B cell (primary cell): ENCODE measurements around the gene ARHGAP40. TPM values are rescaled to one million over a fixed set of nuclear protein-coding genes. Genes with fewer than 3 reads are reported as not detected.

Experiments used
- ATAC-seq: fragments of 200-7000 bp; cut with Tn5 transposase; one replicate; pipeline ENCODE4 v1.10.0; 2021; ENCODE audit warnings: low read depth, mild to moderate bottlenecking, moderate number of reproducible peaks, moderate library complexity
- CTCF ChIA-PET: fragments of 350-600 bp; sonication (Branson Sonifier 250); formaldehyde crosslinking; loops from one replicate; lab custom pipeline; 2021; ENCODE audit warnings: antibody characterized with exemption, inconsistent platforms; lab: Charles Lee
- POLR2A ChIA-PET: fragments of 350-600 bp; sonication (Branson Sonifier 250); formaldehyde crosslinking; loops from one replicate; lab custom pipeline; 2021; ENCODE audit warnings: antibody characterized with exemption; lab: Charles Lee
- DNase-seq: peaks from one replicate; pipeline ENCODE4 v3.0.0; 2013
- H2AFZ ChIP-seq: 2 replicates; pipeline ENCODE4 v1.6.1; 2012; ENCODE audit warnings: mild to moderate bottlenecking, low read depth, low read length; ENCODE audit not compliant: insufficient read depth, poor library complexity, severe bottlenecking
- H3K27ac ChIP-seq, 2 donors: 1 replicate in 1 of 2; 2 replicates in 1 of 2; pipeline ENCODE4 v1.5.1; 2012 to 2013; ENCODE audit warnings: low read length in 2 of 2, mild to moderate bottlenecking in 2 of 2, moderate library complexity in 1 of 2
- H3K27me3 ChIP-seq, 4 experiments: fragments of 200-600 bp in 1 of 4; sonication (generic) in 1 of 4; replicated peaks in 1 of 4; 1 replicate in 2 of 4; 2 replicates in 2 of 4; pipeline versions ENCODE4 v1.6.1 to v1.7.0; 2013 to 2016; ENCODE audit warnings: low read length in 3 of 4, mild to moderate bottlenecking in 2 of 4, mixed read lengths in 1 of 4, moderate library complexity in 1 of 4; ENCODE audit not compliant: insufficient read depth in 4 of 4, control insufficient read depth in 3 of 4; ENCODE audit errors: control extremely low read depth in 1 of 4
- H3K36me3 ChIP-seq, 2 experiments: replicated peaks in 1 of 2; 1 replicate in 1 of 2; 2 replicates in 1 of 2; pipeline versions ENCODE4 v1.6.1 to v1.7.1; 2013; ENCODE audit warnings: low read length in 1 of 2; ENCODE audit not compliant: insufficient read depth in 2 of 2, control insufficient read depth in 1 of 2; ENCODE audit errors: control extremely low read depth in 1 of 2, extremely low read depth in 1 of 2
- H3K4me1 ChIP-seq, 2 donors: fragments of 200-600 bp in 1 of 2; sonication (generic) in 1 of 2; 1 replicate in 1 of 2; 2 replicates in 1 of 2; pipeline versions ENCODE4 v1.5.1 to v1.6.1; 2013 to 2017; ENCODE audit warnings: low read length in 2 of 2; ENCODE audit not compliant: control insufficient read depth in 2 of 2, insufficient read depth in 2 of 2
- H3K4me2 ChIP-seq: replicated peaks from 2 replicates; pipeline ENCODE3; 2012; ENCODE audit warnings: mild to moderate bottlenecking, low read depth, low read length; ENCODE audit not compliant: poor library complexity, severe bottlenecking
- H3K4me3 ChIP-seq, 5 experiments: fragments of 200-600 bp in 1 of 5; sonication (generic) in 1 of 5; 1 replicate in 3 of 5; 2 replicates in 2 of 5; pipeline versions ENCODE4 v1.5.1 to v1.7.0; 2011 to 2016; ENCODE audit warnings: low read length in 4 of 5, mild to moderate bottlenecking in 4 of 5, low read depth in 2 of 5, control low read depth in 1 of 5, moderate library complexity in 1 of 5; ENCODE audit not compliant: insufficient read depth in 1 of 5; ENCODE audit errors: control extremely low read depth in 1 of 5, extremely low read depth in 1 of 5
- H3K79me2 ChIP-seq: fragments of 200-600 bp; sonication (generic); one replicate; pipeline ENCODE4 v1.6.0; 2016; ENCODE audit warnings: low read length; ENCODE audit not compliant: control insufficient read depth, insufficient read depth
- H3K9ac ChIP-seq: fragments of 200-600 bp; sonication (generic); 2 replicates; pipeline ENCODE4 v1.6.1; 2017; ENCODE audit warnings: mild to moderate bottlenecking, low read length, moderate library complexity
- H3K9me3 ChIP-seq, 3 donors: one replicate each; pipeline versions ENCODE4 v1.6.1 to v1.7.1; 2013; ENCODE audit warnings: low read length in 2 of 3; ENCODE audit not compliant: control insufficient read depth in 2 of 3, insufficient read depth in 1 of 3; ENCODE audit errors: control extremely low read depth in 1 of 3
- H4K20me1 ChIP-seq: 2 replicates; pipeline ENCODE4 v1.6.0; 2012; ENCODE audit warnings: mild to moderate bottlenecking, low read length; ENCODE audit not compliant: insufficient read depth, control insufficient read depth, poor library complexity, severe bottlenecking
- H3K27ac Mint-ChIP-seq: one replicate; pipeline ENCODE4 v1.8.0; 2021; ENCODE audit warnings: mixed read lengths
- H3K27me3 Mint-ChIP-seq: one replicate; pipeline ENCODE4 v1.8.0; 2021; ENCODE audit warnings: mixed read lengths
- H3K4me1 Mint-ChIP-seq: one replicate; pipeline ENCODE4 v1.8.0; 2021; ENCODE audit warnings: mixed read lengths
- H3K4me3 Mint-ChIP-seq: one replicate; pipeline ENCODE4 v1.8.0; 2021; ENCODE audit warnings: mixed read lengths
- H3K9me3 Mint-ChIP-seq: one replicate; pipeline ENCODE4 v1.8.0; 2022; ENCODE audit warnings: mixed read lengths; ENCODE audit not compliant: insufficient read depth
- CTCF ChIP-seq: fragments of 200-600 bp; IDR thresholded peaks from one replicate; pipeline ENCODE4 v1.8.0; 2022; ENCODE audit warnings: antibody characterized with exemption, mild to moderate bottlenecking
- EZH2 ChIP-seq: IDR thresholded peaks from 2 replicates; pipeline ENCODE4 v1.6.1; 2012; ENCODE audit warnings: borderline replicate concordance, low read depth, mild to moderate bottlenecking, moderate library complexity, low read length; ENCODE audit not compliant: insufficient read depth, poor library complexity, severe bottlenecking
- WGBS: methylation state at CpG from one replicate; pipeline ENCODE4 v1.1.5; 2013; ENCODE audit warnings: missing lambda C conversion rate; ENCODE audit not compliant: insufficient coverage; 5-methylcytosine and 5-hydroxymethylcytosine counted together
- intact Hi-C: fragments of 100-400 bp; cut with micrococcal nuclease; formaldehyde crosslinking; loops from one replicate; pipeline ENCODE4 v1.10.0; 2022
- polyA plus RNA-seq: library from polyadenylated mRNA; depleted of rRNA; stranded (reverse); fragments of >200 nt; gene quantifications from 2 replicates; pipeline ENCODE4 v1.2.3, GENCODE V29; 2012
- total RNA-seq, 2 donors: library from RNA; stranded (reverse); fragments of 120-200 nt in 1 of 2; gene quantifications; 1 replicate in 1 of 2; 2 replicates in 1 of 2; pipeline versions ENCODE4 v1.2.3 to v1.2.4, GENCODE V29; 2013 to 2022

Gene ARHGAP40
- total and polyA plus RNA-seq, 2 donors (not counting 1 experiment from before 2014, with no cell fraction given): not detected

- Mint-ChIP-seq H3K27me3 (peaks cover under 1% of the 10 kb centered on the region), H3K27ac (no peak overlapping the region), H3K4me3 (no peak overlapping the region), H3K9me3 (no peaks in the 10 kb centered on the region), H3K4me1 (no peaks in the 10 kb centered on the region)
- 92% methylated on average over 2 of the region's 4 CpGs for WGBS
- Histone ChIP-seq H2AFZ (no peak overlapping the region), H3K27me3 (peaks cover 0 to 3% (median 0%) of the 10 kb centered on the region in 4 experiments), H3K4me2 (no peak overlapping the region), H4K20me1 (no peaks in the 10 kb centered on the region), H3K9me3 (no peaks in the 10 kb centered on the region), H3K4me1 (no peaks in the 10 kb centered on the region), H3K27ac (no peak overlapping the region), H3K9ac (no peak overlapping the region), H3K79me2 (no peaks in the 10 kb centered on the region), H3K4me3 (no peak overlapping the region), H3K36me3 (peaks cover 3 to 12% of the 10 kb centered on the region in 2 experiments)
- no peak for DNase-seq
- ChIA-PET POLR2A (no interaction called here), CTCF (no interaction called here)
- TF ChIP-seq EZH2 (no peak), CTCF (no peak)
- no peak for ATAC-seq
- intact Hi-C loops: no loop called here
Measured at GRCh38 chr20:38579921-38580320, 21.7 kb upstream of the ARHGAP40 start.

- Mint-ChIP-seq H3K27ac (no peak within 1 kb of the TSS), H3K27me3 (peaks cover 4% of the 10 kb centered on the region), H3K4me1 (no peaks in the 10 kb centered on the region), H3K4me3 (no peak within 1 kb of the TSS), H3K9me3 (no peaks in the 10 kb centered on the region)
- Histone ChIP-seq H2AFZ (no peak within 1 kb of the TSS), H4K20me1 (no peaks in the 10 kb centered on the region), H3K79me2 (no peaks in the 10 kb centered on the region), H3K4me1 (no peaks in the 10 kb centered on the region), H3K27ac (no peak within 1 kb of the TSS), H3K36me3 (peaks cover 3 to 6% of the 10 kb centered on the region in 2 experiments), H3K4me2 (no peak within 1 kb of the TSS), H3K27me3 (peaks cover 0 to 6% (median 1%) of the 10 kb centered on the region in 4 experiments), H3K4me3 (no peak within 1 kb of the TSS), H3K9me3 (no peaks in the 10 kb centered on the region), H3K9ac (no peak within 1 kb of the TSS)
- no peak for ATAC-seq
- intact Hi-C loops: no loop called here
- ChIA-PET POLR2A (no interaction called here), CTCF (no interaction called here)
- 82% methylated on average over 4 of the region's 5 CpGs for WGBS
- DNase-seq: no peak
- TF ChIP-seq EZH2 (no peak), CTCF (no peak)
Measured at GRCh38 chr20:38581013-38581412, 20.6 kb upstream of the ARHGAP40 start, which contains the start of gene ADIG. ADIG (plus strand) TSS chr20:38581197; CDS start chr20:38581251, 54 bp downstream.
